SJCRH30 (cell line): ENCODE measurements around the gene GARNL3. TPM values are rescaled to one million over a fixed set of nuclear protein-coding genes. Genes with fewer than 3 reads are reported as not detected.

ENCODE experiments used
- DNase-seq, 2 experiments: peaks; one replicate each; pipeline ENCODE4 v3.0.0-alpha.2; 2015 to 2020
- H3K27ac ChIP-seq: fragments of 250-450 bp; sonication (Bioruptor Pico); 2 replicates; pipeline ENCODE4 v1.5.1; 2020; ENCODE audit warnings: mild to moderate bottlenecking, moderate library complexity
- H3K27me3 ChIP-seq: fragments of 250-450 bp; sonication (Bioruptor Pico); 2 replicates; pipeline ENCODE4 v1.5.1; 2020; ENCODE audit warnings: mild to moderate bottlenecking, moderate library complexity
- H3K36me3 ChIP-seq: fragments of 250-450 bp; sonication (Bioruptor Pico); 2 replicates; pipeline ENCODE4 v1.5.1; 2020; ENCODE audit warnings: mild to moderate bottlenecking, moderate library complexity
- H3K4me1 ChIP-seq: fragments of 250-450 bp; sonication (Bioruptor Pico); 2 replicates; pipeline ENCODE4 v1.5.1; 2020; ENCODE audit warnings: mild to moderate bottlenecking, moderate library complexity
- H3K4me3 ChIP-seq: fragments of 250-450 bp; sonication (Bioruptor Pico); 2 replicates; pipeline ENCODE4 v1.5.1; 2020; ENCODE audit warnings: mild to moderate bottlenecking, moderate library complexity
- H3K9me3 ChIP-seq: fragments of 250-450 bp; sonication (Bioruptor Pico); replicated peaks from 2 replicates; pipeline ENCODE4 v1.5.1; 2020; ENCODE audit warnings: mild to moderate bottlenecking, moderate library complexity
- total RNA-seq: library from RNA; depleted of rRNA; stranded (reverse); fragments of >200 nt; shearing (Covaris generic); gene quantifications from 2 replicates; pipeline ENCODE4 v1.2.3, GENCODE V29; 2014

Gene GARNL3
- total RNA-seq, 1 experiment from 2014 or later = 4.6 TPM

DNA sequence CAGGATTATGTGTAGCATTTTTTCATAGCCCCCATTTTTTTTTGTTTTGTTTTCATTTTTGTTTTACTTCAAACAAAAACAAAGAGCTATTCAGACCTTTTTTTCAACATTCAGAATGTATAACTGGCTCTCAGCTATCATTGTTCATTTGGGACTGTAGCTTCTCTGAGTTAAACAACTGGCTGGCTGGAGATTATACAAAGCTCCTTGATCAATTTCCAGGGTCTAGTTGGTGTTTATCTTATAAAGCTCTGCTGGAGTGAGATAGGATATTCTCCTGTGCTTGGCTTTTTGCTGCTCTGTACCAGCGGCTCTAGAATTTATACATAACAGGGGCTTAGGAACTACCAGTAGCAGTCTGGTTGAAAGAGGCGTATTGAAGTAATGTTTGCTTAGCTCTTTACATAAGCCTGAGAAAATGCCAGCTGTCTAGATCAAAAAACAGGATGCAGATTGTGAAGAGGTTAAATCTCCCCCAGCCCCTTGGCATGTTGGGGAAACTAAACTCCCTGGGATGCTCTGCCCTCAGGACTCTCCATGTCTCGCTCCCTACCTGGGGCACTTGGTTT lies 15.2 kb downstream of the GARNL3 start:
- peak in 1 of 2 experiments; percentile 45 for DNase-seq
- 0 out of 2 replicates have a peak, but pooled peaks cover 3% of the 10 kb centered on the region for H3K4me1 ChIP-seq

DNA sequence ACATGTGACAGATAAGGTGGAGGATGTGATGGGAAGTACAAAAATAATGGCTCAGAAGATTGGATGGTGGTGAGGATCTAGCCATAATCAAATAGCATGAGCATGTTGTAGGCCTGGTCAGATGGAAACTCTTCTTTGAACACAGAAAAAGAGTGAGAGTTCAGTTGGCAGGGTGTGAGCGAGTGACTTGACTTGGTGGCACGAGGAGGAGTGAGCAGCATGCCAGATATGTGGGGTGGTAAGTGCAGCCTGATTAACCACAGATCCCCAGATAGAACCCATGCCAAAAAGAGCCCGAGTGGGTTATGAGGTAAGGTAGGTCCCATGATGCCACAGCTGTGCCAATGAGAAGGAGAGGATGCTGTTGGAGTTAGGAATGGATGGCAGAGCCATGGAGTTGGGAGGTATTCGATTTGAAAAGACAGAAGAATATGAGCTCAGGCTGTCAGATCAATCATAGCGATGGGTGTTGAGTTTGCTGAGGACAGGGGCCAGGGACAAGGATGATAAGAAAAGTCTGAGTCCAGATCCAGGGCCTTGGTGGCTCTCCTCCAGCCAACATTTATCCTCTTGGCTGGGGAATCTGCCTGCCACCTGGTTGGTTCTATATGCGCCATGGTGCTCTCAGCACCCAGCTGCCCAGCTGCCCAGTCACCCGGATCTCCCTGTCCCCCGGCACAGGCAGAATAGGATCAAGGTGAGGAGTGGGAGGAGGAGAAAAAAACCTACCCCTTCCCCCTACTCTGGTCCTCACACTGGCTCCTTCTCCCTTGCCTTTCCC lies 16.5 kb downstream of the GARNL3 start:
- Histone ChIP-seq H3K4me3 (no peak overlapping the region), H3K36me3 (no peaks in the 10 kb centered on the region), H3K4me1 (0 out of 2 replicates have a peak, but pooled peaks cover 3% of the 10 kb centered on the region), H3K27me3 (no peaks in the 10 kb centered on the region), H3K9me3 (no peaks in the 10 kb centered on the region), H3K27ac (no peak overlapping the region)
- no peak for DNase-seq

More for the DNA sequence above, 15.2 kb downstream of the GARNL3 start:
- H3K36me3 ChIP-seq = no peaks in the 10 kb centered on the region
- H3K27me3 ChIP-seq = no peaks in the 10 kb centered on the region
- H3K4me3 ChIP-seq = no peak overlapping the region
- H3K9me3 ChIP-seq = no peaks in the 10 kb centered on the region
- no peak overlapping the region for H3K27ac ChIP-seq

DNA sequence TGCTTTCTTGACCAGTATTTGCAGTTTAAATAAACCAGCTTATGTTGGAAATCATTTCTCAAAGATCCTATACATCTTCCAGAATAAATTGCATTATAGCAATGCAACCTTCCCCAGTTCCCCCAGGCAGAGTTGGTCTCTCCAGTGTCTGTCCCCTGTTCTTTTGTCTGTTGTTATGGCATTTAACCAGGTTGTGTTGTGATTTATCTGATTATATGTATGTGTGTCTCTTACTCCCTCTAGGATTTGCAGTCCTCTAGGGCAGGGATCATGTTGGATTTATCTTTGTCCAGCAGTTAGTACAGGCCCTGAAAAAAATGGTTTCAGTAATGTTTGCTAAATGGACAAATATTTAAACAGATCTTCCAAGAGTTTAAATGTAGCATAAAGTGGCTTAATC lies 17.3 kb downstream of the GARNL3 start:
- no peaks in the 10 kb centered on the region for H3K9me3 ChIP-seq
- no peak for DNase-seq
- H3K27ac ChIP-seq = no peak overlapping the region
- H3K27me3 ChIP-seq = no peaks in the 10 kb centered on the region
- H3K4me3 ChIP-seq = no peak overlapping the region
- H3K36me3 ChIP-seq = no peaks in the 10 kb centered on the region
- H3K4me1 ChIP-seq = 0 out of 2 replicates have a peak, but pooled peaks cover 3% of the 10 kb centered on the region

DNA sequence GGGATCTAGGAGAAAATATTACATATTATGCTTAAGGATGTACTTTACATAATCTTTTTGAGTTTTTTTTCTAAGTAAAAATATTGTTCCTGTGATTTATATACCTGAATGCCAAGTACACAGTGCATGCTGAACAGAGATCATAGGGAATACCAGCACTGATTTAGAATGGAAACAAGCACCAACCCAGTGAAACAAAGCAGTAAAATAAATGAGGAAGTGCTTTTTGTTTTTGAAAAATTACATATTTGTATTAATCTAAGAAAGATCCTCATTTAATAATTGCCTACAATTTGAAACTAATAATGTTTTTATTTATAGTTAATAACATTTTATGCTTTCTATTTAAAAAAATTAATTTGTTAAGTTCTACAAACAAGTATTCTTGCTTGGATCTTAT lies 18.0 kb downstream of the GARNL3 start:
- Histone ChIP-seq H3K4me3 (no peak overlapping the region), H3K27ac (no peak overlapping the region), H3K27me3 (no peaks in the 10 kb centered on the region), H3K36me3 (no peaks in the 10 kb centered on the region), H3K9me3 (no peaks in the 10 kb centered on the region), H3K4me1 (0 out of 2 replicates have a peak, but pooled peaks cover 3% of the 10 kb centered on the region)
- no peak for DNase-seq

DNA sequence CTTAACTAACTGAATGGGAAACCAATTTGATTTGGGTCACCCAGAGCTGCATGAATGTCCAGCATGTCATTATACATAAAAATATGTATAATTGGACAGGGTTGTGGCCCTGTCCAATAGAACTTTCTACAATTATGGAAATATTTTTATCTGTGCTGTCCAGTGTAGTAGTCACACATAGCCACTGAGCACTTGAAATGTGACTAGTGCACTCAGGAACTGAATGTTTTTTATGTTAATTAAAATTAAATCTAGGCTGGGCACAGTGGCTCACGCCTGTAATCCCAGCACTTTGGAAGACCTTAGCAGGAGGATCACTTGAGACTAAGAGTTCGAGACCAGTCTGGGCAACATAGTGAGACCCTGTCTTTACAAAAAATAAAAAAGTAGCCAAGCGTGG lies 18.6 kb downstream of the GARNL3 start:
- no peaks in the 10 kb centered on the region for H3K9me3 ChIP-seq
- DNase-seq = no peak
- H3K4me1 ChIP-seq = 0 out of 2 replicates have a peak, but pooled peaks cover 3% of the 10 kb centered on the region
- no peak overlapping the region for H3K4me3 ChIP-seq
- H3K27me3 ChIP-seq = no peaks in the 10 kb centered on the region
- H3K27ac ChIP-seq = no peak overlapping the region
- no peaks in the 10 kb centered on the region for H3K36me3 ChIP-seq

DNA sequence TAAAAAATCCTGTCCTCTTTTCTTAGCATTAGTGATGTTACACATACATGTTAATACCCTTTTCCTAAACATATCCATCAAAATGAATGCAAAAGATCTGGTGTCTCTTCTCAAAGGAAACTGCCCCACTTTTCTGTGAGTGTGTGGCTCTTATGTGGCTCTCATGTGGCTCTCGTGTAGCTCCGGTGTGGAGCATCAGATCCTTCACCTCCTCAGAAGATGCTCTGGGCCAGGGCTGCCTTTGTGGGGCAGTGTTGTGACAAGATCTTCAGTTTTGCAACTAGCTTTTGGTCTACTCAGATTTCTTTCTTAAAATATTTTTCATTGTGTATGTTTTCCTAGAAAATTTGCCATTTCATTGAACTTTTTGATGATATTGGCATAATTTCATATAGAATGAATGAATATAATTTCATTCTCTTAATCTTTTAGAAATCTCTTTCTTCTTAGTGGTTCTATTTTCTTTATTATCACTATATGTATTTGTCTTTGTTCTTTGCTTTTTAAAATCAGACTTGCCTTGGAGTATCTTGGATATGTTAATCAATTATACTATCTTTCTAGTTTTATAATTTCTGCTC lies 19.4 kb downstream of the GARNL3 start:
- Histone ChIP-seq H3K4me1 (0 out of 2 replicates have a peak, but pooled peaks cover 3% of the 10 kb centered on the region), H3K4me3 (no peak overlapping the region), H3K36me3 (no peaks in the 10 kb centered on the region), H3K9me3 (no peaks in the 10 kb centered on the region), H3K27ac (no peak overlapping the region), H3K27me3 (no peaks in the 10 kb centered on the region)
- peak in 1 of 2 experiments; percentile 14 for DNase-seq

DNA sequence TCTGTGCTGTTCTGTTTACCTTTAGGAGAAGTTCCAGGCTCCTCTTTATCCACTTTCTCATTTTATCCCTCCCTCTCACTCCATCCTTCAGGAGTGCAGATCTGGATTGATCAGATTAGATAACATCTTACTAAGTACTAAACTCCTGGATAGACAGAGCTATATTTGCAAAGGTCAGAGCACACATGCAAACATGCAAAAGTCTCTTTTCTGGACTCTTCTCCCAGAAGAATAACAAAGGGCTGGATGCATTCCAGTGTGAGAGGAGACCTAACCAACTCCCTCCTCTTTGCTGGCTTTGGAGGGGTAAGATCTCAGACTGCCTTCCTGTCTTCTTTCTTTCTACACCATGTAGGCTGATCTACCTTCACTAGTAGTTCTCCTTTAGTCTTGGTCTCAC lies 21.4 kb downstream of the GARNL3 start:
- no peaks in the 10 kb centered on the region for H3K36me3 ChIP-seq
- H3K4me3 ChIP-seq = no peak overlapping the region
- no peaks in the 10 kb centered on the region for H3K27me3 ChIP-seq
- no peaks in the 10 kb centered on the region for H3K9me3 ChIP-seq
- DNase-seq = no peak
- H3K4me1 ChIP-seq = no peaks in the 10 kb centered on the region
- no peak overlapping the region for H3K27ac ChIP-seq

DNA sequence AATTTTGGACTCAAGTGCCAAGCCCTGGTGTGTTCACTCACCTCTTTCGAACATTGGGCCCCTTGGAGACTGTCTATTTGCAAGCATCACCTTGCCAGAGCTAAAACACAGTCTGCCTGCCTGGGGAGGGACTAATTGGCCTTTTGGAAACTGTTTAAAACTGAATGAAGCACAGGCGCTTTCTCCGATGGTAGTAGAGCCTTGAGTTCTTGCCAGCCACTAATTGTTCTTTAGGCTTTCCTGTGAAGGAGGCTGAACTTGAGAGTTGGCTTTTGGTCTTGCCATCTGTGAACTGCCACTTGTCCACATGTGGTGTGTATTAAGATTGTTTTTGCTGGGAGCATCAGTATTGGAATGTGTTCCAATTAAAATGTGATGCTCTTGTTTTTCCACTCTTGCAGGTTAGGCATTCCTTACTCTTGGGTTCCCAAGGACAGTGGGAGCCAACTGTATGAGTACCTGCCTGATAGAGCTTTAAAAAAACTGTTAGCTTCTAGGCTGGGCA lies 26.0 kb downstream of the GARNL3 start:
- H3K9me3 ChIP-seq = no peaks in the 10 kb centered on the region
- no peak for DNase-seq
- no peaks in the 10 kb centered on the region for H3K4me1 ChIP-seq
- no peaks in the 10 kb centered on the region for H3K36me3 ChIP-seq
- no peaks in the 10 kb centered on the region for H3K27me3 ChIP-seq
- H3K4me3 ChIP-seq = no peak overlapping the region
- no peak overlapping the region for H3K27ac ChIP-seq

DNA sequence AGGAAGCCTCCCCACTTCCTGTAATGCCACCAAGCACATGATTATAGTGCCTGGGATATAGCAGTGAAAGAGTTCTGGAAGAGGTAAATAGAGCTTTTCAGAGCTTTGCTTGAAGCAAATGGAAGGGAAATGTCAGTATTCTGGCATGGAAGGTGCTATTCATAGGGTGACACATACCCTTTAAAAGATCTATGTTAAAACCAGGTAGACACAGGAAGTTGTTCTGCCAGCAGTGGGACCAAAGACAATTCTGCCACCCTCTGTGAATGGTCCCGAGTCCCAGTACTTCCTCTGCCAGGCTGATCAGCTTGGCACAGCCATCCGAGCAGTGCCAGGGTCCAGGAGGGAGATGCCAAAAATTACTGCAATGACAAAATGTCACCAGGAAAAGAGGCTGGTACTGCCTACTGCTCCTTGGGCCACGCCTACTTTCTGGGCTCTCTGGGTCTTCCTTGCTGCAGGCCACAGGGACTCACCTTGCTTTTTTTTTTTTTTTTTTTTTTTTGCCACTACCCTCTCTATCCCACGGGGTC lies 26.7 kb downstream of the GARNL3 start:
- Histone ChIP-seq H3K9me3 (no peaks in the 10 kb centered on the region), H3K27ac (no peak overlapping the region), H3K27me3 (no peaks in the 10 kb centered on the region), H3K36me3 (no peaks in the 10 kb centered on the region), H3K4me3 (no peak overlapping the region), H3K4me1 (no peaks in the 10 kb centered on the region)
- DNase-seq = no peak

DNA sequence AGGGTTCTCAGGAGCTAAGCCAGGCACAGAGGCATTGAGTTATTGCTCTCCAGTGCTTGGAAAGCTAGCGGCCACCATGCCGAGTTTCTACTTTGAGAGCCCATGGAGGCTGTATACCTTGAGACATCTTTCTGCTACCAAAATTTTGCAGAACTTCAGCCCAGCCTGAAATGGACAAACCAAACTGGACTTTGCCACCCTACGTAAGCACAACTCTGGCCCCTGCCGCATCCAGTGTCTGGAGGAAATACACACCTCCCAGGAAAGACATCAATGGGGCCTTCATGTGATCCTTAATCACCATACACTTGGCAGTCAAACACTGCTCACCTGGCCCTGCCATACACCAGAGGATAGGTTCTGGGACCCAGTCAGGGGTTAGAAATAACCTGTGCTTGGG lies 27.8 kb downstream of the GARNL3 start:
- Histone ChIP-seq H3K4me1 (no peaks in the 10 kb centered on the region), H3K4me3 (no peak overlapping the region), H3K9me3 (no peaks in the 10 kb centered on the region), H3K36me3 (no peaks in the 10 kb centered on the region), H3K27me3 (no peaks in the 10 kb centered on the region), H3K27ac (no peak overlapping the region)
- DNase-seq = no peak

DNA sequence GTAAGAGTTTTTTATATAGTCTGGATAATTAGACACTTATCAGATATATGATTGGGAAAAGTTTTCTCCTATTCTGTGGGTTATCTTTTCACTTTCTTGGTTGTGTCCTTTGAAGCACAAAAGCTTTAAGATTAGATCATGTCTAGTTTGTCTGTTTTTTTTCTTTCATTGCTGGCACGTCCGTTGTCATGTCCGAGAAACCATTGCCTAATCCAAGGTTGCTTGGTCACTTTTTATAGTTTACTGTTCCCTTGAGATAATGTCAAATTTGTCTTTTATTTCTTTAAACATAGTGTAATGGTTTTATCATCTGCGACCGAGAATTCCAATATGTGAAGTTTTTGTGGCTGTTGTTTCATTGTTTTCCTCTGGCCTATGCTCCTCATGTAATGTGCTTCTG lies 28.8 kb downstream of the GARNL3 start:
- Histone ChIP-seq H3K4me1 (no peaks in the 10 kb centered on the region), H3K36me3 (no peaks in the 10 kb centered on the region), H3K27ac (no peak overlapping the region), H3K9me3 (no peaks in the 10 kb centered on the region), H3K27me3 (no peaks in the 10 kb centered on the region), H3K4me3 (no peak overlapping the region)
- no peak for DNase-seq

DNA sequence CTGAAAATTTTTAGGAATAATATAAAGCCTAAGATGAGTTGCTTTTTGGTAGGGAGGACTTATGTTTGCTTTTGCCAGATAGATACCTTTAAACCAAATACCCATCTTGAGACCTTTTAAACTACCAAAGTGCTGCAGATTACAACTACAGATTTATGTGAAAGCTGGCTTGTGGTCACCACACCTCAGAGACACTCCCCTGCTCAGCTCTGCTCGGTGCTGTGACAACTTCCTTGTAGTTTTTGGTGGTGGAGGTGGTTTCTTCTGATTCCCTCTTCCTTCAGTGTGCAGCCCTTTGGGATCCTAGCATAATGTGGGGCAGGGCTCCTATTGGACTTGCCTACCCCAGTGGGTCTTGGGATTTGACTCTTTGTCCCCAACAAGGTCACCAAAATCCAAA lies 29.2 kb downstream of the GARNL3 start:
- Histone ChIP-seq H3K36me3 (no peaks in the 10 kb centered on the region), H3K27me3 (no peaks in the 10 kb centered on the region), H3K9me3 (no peaks in the 10 kb centered on the region), H3K27ac (no peak overlapping the region), H3K4me1 (no peaks in the 10 kb centered on the region), H3K4me3 (no peak overlapping the region)
- DNase-seq = no peak

DNA sequence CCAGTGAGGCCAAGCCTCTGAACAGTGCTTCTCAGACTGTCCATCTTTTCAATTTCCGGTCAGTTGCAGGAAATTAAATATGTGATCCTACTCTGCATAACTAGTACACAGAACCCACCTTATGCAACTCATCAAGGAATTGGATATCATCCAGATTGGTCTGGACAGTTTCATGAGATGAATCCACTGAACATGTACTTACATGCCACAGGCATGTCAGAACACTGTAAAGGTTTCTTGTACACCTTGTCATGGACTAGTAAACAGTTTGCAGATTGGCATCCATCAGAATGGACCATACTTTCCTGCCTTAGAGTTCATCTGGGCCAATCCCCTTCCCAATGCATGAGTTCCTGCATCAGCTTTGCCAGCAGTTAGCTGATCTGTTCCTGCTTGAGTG lies 30.4 kb downstream of the GARNL3 start:
- no peaks in the 10 kb centered on the region for H3K4me1 ChIP-seq
- H3K9me3 ChIP-seq = no peaks in the 10 kb centered on the region
- no peaks in the 10 kb centered on the region for H3K27me3 ChIP-seq
- H3K27ac ChIP-seq = no peak overlapping the region
- H3K36me3 ChIP-seq = no peaks in the 10 kb centered on the region
- H3K4me3 ChIP-seq = no peak overlapping the region
- DNase-seq = no peak

DNA sequence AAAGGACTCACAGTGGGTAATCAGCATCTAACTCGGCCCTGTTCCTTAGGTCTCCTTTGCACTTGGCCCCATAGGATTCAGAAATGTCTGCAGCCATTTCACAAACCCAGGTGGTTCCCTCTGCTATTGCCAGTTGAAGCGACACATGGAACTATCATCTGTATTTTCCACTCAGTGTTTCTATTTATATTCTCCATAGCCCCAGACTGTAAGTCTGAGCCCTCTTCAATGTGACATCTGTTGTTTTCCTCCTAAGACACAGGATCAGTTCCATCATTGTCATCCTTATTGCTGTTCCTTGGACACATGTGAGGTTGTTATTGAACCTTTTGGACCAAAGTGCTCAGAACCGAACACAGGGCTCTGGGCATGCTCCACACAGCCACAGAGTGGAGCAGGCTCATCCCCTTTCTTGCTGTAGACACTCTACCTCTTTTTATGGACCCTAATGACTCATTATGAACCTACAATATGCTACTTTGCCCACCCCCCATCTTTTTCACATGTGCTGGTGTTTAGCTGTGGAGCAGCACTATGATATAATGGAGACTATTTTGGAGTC lies 36.4 kb downstream of the GARNL3 start:
- Histone ChIP-seq H3K27ac (no peak overlapping the region), H3K36me3 (no peaks in the 10 kb centered on the region), H3K27me3 (no peaks in the 10 kb centered on the region), H3K9me3 (no peaks in the 10 kb centered on the region), H3K4me1 (no peaks in the 10 kb centered on the region), H3K4me3 (no peak overlapping the region)
- no peak for DNase-seq

DNA sequence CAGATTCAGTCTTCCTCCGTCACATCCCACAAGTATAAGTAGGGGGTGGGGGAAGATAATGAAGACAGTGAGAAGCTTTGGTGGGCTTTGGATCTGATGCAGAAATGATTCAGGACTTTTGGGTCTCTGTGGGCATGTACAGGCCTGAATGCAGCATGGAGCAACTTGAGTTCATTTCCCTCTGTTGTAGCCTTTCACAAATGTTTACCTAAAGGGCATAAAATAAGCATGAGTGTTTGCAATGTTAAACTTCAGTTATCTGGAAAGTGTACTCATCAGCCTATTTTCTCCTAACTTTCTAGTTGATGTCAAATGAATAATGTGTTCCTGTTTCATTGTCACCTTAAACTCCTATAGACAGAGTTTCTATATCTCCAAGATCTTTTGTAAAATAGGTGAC lies 39.3 kb downstream of the GARNL3 start:
- H3K27me3 ChIP-seq = no peaks in the 10 kb centered on the region
- no peak overlapping the region for H3K27ac ChIP-seq
- DNase-seq = no peak
- no peaks in the 10 kb centered on the region for H3K9me3 ChIP-seq
- H3K36me3 ChIP-seq = no peaks in the 10 kb centered on the region
- no peak overlapping the region for H3K4me3 ChIP-seq
- no peaks in the 10 kb centered on the region for H3K4me1 ChIP-seq
